A549 (cell line): ENCODE measurements around the gene TBC1D4. TPM values are rescaled to one million over a fixed set of nuclear protein-coding genes. Genes with fewer than 3 reads are reported as not detected.

Experiments used
- ATAC-seq, 2 experiments: fragments of 200-7000 bp in 1 of 2; fragments of >200 bp in 1 of 2; cut with Nextera tagmentation in 1 of 2; cut with Tn5 transposase in 1 of 2; 3 replicates each; pipeline versions ENCODE4 v1.8.0 to v1.9.1; 2018 to 2020; ENCODE audit warnings: mild to moderate bottlenecking in 1 of 2, moderate library complexity in 1 of 2
- CTCF ChIA-PET: fragments of 300-600 bp; sonication (Branson Sonifier 250); formaldehyde crosslinking; extraction: SDS; loops from one replicate; lab custom pipeline; 2021; ENCODE audit warnings: antibody characterized with exemption, inconsistent platforms; lab: Yijun Ruan, JAX
- POLR2A ChIA-PET: fragments of 350-600 bp; formaldehyde crosslinking; extraction: SDS; loops from one replicate; lab custom pipeline; 2021; ENCODE audit warnings: antibody characterized with exemption, inconsistent platforms; lab: Yijun Ruan, JAX
- DNase-seq, 2 experiments: peaks; one replicate each; pipeline versions ENCODE4 v3.0.0 to v3.0.0-alpha.2; 2011 to 2016; ENCODE audit warnings: low read depth in 1 of 2, low spot score in 1 of 2
- FAIRE-seq: peaks from 2 replicates; lab custom pipeline; 2011; peaks lifted over from hg19 to GRCh38; lab: Jason Lieb, UNC
- H3K27ac ChIP-seq, 2 experiments: fragments of >200 bp; sonication (Bioruptor Twin); formaldehyde crosslinking; 3 replicates each; pipeline ENCODE4 v1.5.1; 2016 to 2017
- H3K4me1 ChIP-seq: fragments of >200 bp; sonication (Bioruptor Twin); formaldehyde crosslinking; 3 replicates; pipeline ENCODE4 v1.6.1; 2016
- H3K4me2 ChIP-seq: fragments of >200 bp; sonication (Bioruptor Twin); formaldehyde crosslinking; 3 replicates; pipeline ENCODE4 v1.6.1; 2016
- H3K4me3 ChIP-seq: fragments of >200 bp; sonication (Bioruptor Twin); formaldehyde crosslinking; 3 replicates; pipeline ENCODE4 v1.5.1; 2016
- H3K9me3 ChIP-seq: fragments of >200 bp; sonication (Bioruptor Twin); formaldehyde crosslinking; 3 replicates; pipeline ENCODE4 v1.6.1; 2016
- CBX8 ChIP-seq: fragments of 200-600 bp; sonication (generic); IDR thresholded peaks from 2 replicates; pipeline ENCODE4 v1.6.1; 2016
- CEBPB ChIP-seq, 2 experiments: fragments of >200 bp in 1 of 2; sonication (Bioruptor Twin) in 1 of 2; formaldehyde crosslinking in 1 of 2; IDR thresholded peaks; 2 replicates each; pipeline ENCODE4 v1.6.1; 2012 to 2016
- E2F6 ChIP-seq: IDR thresholded peaks from 2 replicates; pipeline ENCODE4 v1.6.1; 2012; ENCODE audit warnings: low read depth, borderline replicate concordance
- ESRRA ChIP-seq: fragments of 150-350 bp; IDR thresholded peaks from 2 replicates; pipeline ENCODE4 v1.6.1; 2014; ENCODE audit warnings: mild to moderate bottlenecking, low read length, borderline replicate concordance
- FOSB ChIP-seq: fragments of 250-450 bp; sonication (Bioruptor Pico); IDR thresholded peaks from 2 replicates; pipeline ENCODE4 v1.5.0; 2020; ENCODE audit warnings: mild to moderate bottlenecking, moderate library complexity
- GATA3 ChIP-seq: IDR thresholded peaks from 2 replicates; pipeline ENCODE4 v1.6.1; 2012; ENCODE audit warnings: borderline replicate concordance
- HEYL ChIP-seq: fragments of 250-450 bp; sonication (Bioruptor Pico); IDR thresholded peaks from 2 replicates; pipeline ENCODE4 v1.8.0; 2021; ENCODE audit warnings: mild to moderate bottlenecking, moderate library complexity
- HMGXB4 ChIP-seq: fragments of 250-450 bp; sonication (Bioruptor Pico); IDR thresholded peaks from 2 replicates; pipeline ENCODE4 v1.5.0; 2021; ENCODE audit warnings: mild to moderate bottlenecking, moderate library complexity, borderline replicate concordance
- HOXA7 ChIP-seq: fragments of 250-450 bp; sonication (Bioruptor Pico); IDR thresholded peaks from 2 replicates; pipeline ENCODE4 v1.5.0; 2020; ENCODE audit warnings: mild to moderate bottlenecking, moderate library complexity
- HOXB13 ChIP-seq: fragments of 250-450 bp; sonication (Bioruptor Pico); IDR thresholded peaks from 2 replicates; pipeline ENCODE4 v1.5.0; 2020; ENCODE audit warnings: low read depth, mild to moderate bottlenecking, moderate library complexity
- HOXB5 ChIP-seq: fragments of 250-450 bp; sonication (Bioruptor Pico); IDR thresholded peaks from 2 replicates; pipeline ENCODE4 v1.5.0; 2020; ENCODE audit warnings: mild to moderate bottlenecking, moderate library complexity
- JUN ChIP-seq, 2 experiments: fragments of >200 bp; sonication (Bioruptor Twin); formaldehyde crosslinking; IDR thresholded peaks; 2 replicates in 1 of 2; 3 replicates in 1 of 2; pipeline ENCODE4 v1.6.1; 2016 to 2017
- JUNB ChIP-seq: fragments of >200 bp; sonication (Bioruptor Twin); formaldehyde crosslinking; IDR thresholded peaks from 2 replicates; pipeline ENCODE4 v1.6.1; 2016
- KDM1A ChIP-seq: fragments of 200-600 bp; sonication (generic); IDR thresholded peaks from 2 replicates; pipeline ENCODE4 v1.6.1; 2016; ENCODE audit warnings: low read depth, mild to moderate bottlenecking
- KDM5A ChIP-seq: fragments of 200-600 bp; sonication (generic); IDR thresholded peaks from 2 replicates; pipeline ENCODE4 v1.6.1; 2016; ENCODE audit warnings: antibody characterized with exemption, mild to moderate bottlenecking
- MAX ChIP-seq: IDR thresholded peaks from 2 replicates; pipeline ENCODE4 v1.6.1; 2012
- MAZ ChIP-seq: fragments of 150-350 bp; IDR thresholded peaks from 2 replicates; pipeline ENCODE4 v1.6.1; 2014; ENCODE audit warnings: antibody characterized with exemption, low read depth, low read length, borderline replicate concordance
- MYC ChIP-seq: IDR thresholded peaks from 2 replicates; pipeline ENCODE4 v1.6.1; 2012; ENCODE audit warnings: mild to moderate bottlenecking, inconsistent platforms, low read length, improper control_type of control experiment, borderline replicate concordance
- NFE2L2 ChIP-seq: fragments of 150-350 bp; conservative IDR thresholded peaks from 2 replicates; pipeline ENCODE4 v1.6.1; 2014; ENCODE audit warnings: low read length
- PHF8 ChIP-seq: fragments of 200-600 bp; sonication (generic); IDR thresholded peaks from 2 replicates; pipeline ENCODE4 v1.6.1; 2016; ENCODE audit warnings: low read depth, mild to moderate bottlenecking, antibody characterized with exemption, moderate library complexity, borderline replicate concordance
- RAD21 ChIP-seq, 2 experiments: fragments of >200 bp in 1 of 2; sonication (Bioruptor Twin) in 1 of 2; formaldehyde crosslinking in 1 of 2; IDR thresholded peaks in 1 of 2; conservative IDR thresholded peaks in 1 of 2; 2 replicates in 1 of 2; 3 replicates in 1 of 2; pipeline ENCODE4 v1.6.1; 2012 to 2018; ENCODE audit warnings: inconsistent platforms in 1 of 2
- RARB ChIP-seq: fragments of 250-450 bp; sonication (Bioruptor Pico); IDR thresholded peaks from 2 replicates; pipeline ENCODE4 v1.8.0; 2021; ENCODE audit warnings: mild to moderate bottlenecking, moderate library complexity
- REST ChIP-seq: fragments of 200-600 bp; sonication (generic); IDR thresholded peaks from 2 replicates; pipeline ENCODE4 v1.6.1; 2016; ENCODE audit warnings: antibody characterized with exemption, mild to moderate bottlenecking, moderate library complexity
- ZSCAN20 ChIP-seq: fragments of 250-450 bp; sonication (Bioruptor Pico); IDR thresholded peaks from 2 replicates; pipeline ENCODE4 v1.8.0; 2022; ENCODE audit warnings: mild to moderate bottlenecking, moderate library complexity
- WGBS: methylation state at CpG from one replicate; pipeline ENCODE4 v1.1.6; 2017; ENCODE audit errors: missing lambda C conversion rate; 5-methylcytosine and 5-hydroxymethylcytosine counted together
- polyA plus RNA-seq, 4 experiments: library from polyadenylated mRNA; depleted of rRNA in 3 of 4; stranded (reverse); fragments of >200 nt; fragmentation: RNase III in 1 of 4; extraction: RNeasy Plus Mini Kit Qiagen cat#74134 plus additional on column Dnase treatment in 1 of 4; gene quantifications; 2 replicates in 3 of 4; 3 replicates in 1 of 4; pipeline ENCODE4 v1.2.3, GENCODE V29; 2011 to 2017

The TBC1D4 gene
- polyA plus RNA-seq, 2 of the 4 experiments (the other 2 are of a cell fraction) = 9.5 to 12.5 TPM

- WGBS = 80% methylated on average over 2 of the region's 2 CpGs
- CTCF ChIA-PET = interaction anchor here (0.6 kb wide), 1 partner anchor 1738 kb away, joined by 3 read pairs; no protein-coding TSS in a partner anchor
- FAIRE-seq = no peak
- TF ChIP-seq RAD21 (conservative IDR thresholded peaks at IDR 0.05 in 1 of 2, IDR thresholded peaks at IDR 0.05 in 1 of 2) = no peak
- TF ChIP-seq CEBPB (IDR thresholded peaks at IDR 0.05) = no peak
- TF ChIP-seq NFE2L2 = no peak
- no peak for TF ChIP-seq MAX
- no peak for TF ChIP-seq FOSB (CRISPR knock-in tag)
- no peak for TF ChIP-seq KDM5A
- TF ChIP-seq ESRRA = no peak
- H3K4me1 ChIP-seq = peaks cover 9% of the 10 kb centered on the region; the same call in 2 of the 3 replicates
- no peak overlapping the region for H3K4me2 ChIP-seq
- H3K27ac ChIP-seq = no peak overlapping the region
- ATAC-seq = no peak
- no peak overlapping the region for H3K4me3 ChIP-seq
- no peak for DNase-seq
- no peaks in the 10 kb centered on the region for H3K9me3 ChIP-seq
- POLR2A ChIA-PET = no interaction called here
Measured at GRCh38 chr13:75345193-75345592, 136.8 kb downstream of the TBC1D4 start.

- no peak overlapping the region for H3K4me2 ChIP-seq
- no peaks in the 10 kb centered on the region for H3K4me1 ChIP-seq
- ChIA-PET CTCF (no interaction called here), POLR2A (no interaction called here)
- FAIRE-seq (no peak), DNase-seq (no peak), ATAC-seq (no peak)
- H3K27ac ChIP-seq = no peak overlapping the region
- no peak overlapping the region for H3K4me3 ChIP-seq
- 94% methylated on average over 5 of the region's 5 CpGs for WGBS
- H3K9me3 ChIP-seq = no peaks in the 10 kb centered on the region
- no peak for TF ChIP-seq GATA3
- TF ChIP-seq HMGXB4 = no peak
- no peak for TF ChIP-seq RARB (CRISPR knock-in tag)
- no peak for TF ChIP-seq E2F6
- no peak for TF ChIP-seq HOXA7
- TF ChIP-seq PHF8 = no peak
- TF ChIP-seq MYC = no peak
- TF ChIP-seq KDM1A = no peak
- TF ChIP-seq MAZ = no peak
- no peak for TF ChIP-seq HEYL (CRISPR knock-in tag)
- TF ChIP-seq HOXB13 (CRISPR knock-in tag) = no peak
- no peak for TF ChIP-seq ZSCAN20
- TF ChIP-seq REST = no peak
- TF ChIP-seq CBX8 = no peak
- no peak for TF ChIP-seq JUNB
- TF ChIP-seq HOXB5 (CRISPR knock-in tag) = no peak
- no peak for TF ChIP-seq JUN (IDR thresholded peaks at IDR 0.05)
- TF ChIP-seq, all 56 proteins: peak for 0
Measured at GRCh38 chr13:75341028-75341427, 140.9 kb downstream of the TBC1D4 start.
